Type B pancreatic cell (in vitro differentiated cells): Measurements from ENCODE around the gene CCNY. TPM values are rescaled to one million over a fixed set of nuclear protein-coding genes. Genes with fewer than 3 reads are reported as not detected.

Source experiments
- DNase-seq: peaks from one replicate; pipeline ENCODE4 v3.0.0; 2021; ENCODE audit warnings: mixed read lengths; ENCODE audit not compliant: unreplicated experiment; ENCODE audit errors: extremely low spot score
- H3K27ac Mint-ChIP-seq: 2 replicates; pipeline ENCODE4 v1.8.0; 2021; ENCODE audit warnings: mild to moderate bottlenecking, mixed read lengths
- H3K27me3 Mint-ChIP-seq: 2 replicates; pipeline ENCODE4 v1.8.0; 2021; ENCODE audit warnings: mixed read lengths
- H3K36me3 Mint-ChIP-seq: 2 replicates; pipeline ENCODE4 v1.8.0; 2021; ENCODE audit warnings: mixed read lengths
- H3K4me1 Mint-ChIP-seq: one replicate; pipeline ENCODE4 v1.8.0; 2021; ENCODE audit warnings: mixed read lengths; ENCODE audit not compliant: unreplicated experiment
- H3K4me3 Mint-ChIP-seq: 2 replicates; pipeline ENCODE4 v1.8.0; 2021; ENCODE audit warnings: mild to moderate bottlenecking, mixed read lengths
- H3K9me3 Mint-ChIP-seq: 2 replicates; pipeline ENCODE4 v1.8.0; 2021; ENCODE audit warnings: mixed read lengths
- total RNA-seq: library from RNA; stranded (reverse); gene quantifications from 2 replicates; pipeline ENCODE4 v1.2.1, GENCODE V29; 2021; ENCODE audit warnings: low replicate concordance
- TF ChIP-seq, protein P1 (sequence below): fragments of 200-600 bp; sonication (generic); conservative IDR thresholded peaks from 2 replicates; pipeline ENCODE4 v1.5.0; 2021; ENCODE audit warnings: antibody characterized with exemption, mild to moderate bottlenecking

CCNY gene
- total RNA-seq, 1 donor from 2014 or later, result 74.6 TPM

DNA sequence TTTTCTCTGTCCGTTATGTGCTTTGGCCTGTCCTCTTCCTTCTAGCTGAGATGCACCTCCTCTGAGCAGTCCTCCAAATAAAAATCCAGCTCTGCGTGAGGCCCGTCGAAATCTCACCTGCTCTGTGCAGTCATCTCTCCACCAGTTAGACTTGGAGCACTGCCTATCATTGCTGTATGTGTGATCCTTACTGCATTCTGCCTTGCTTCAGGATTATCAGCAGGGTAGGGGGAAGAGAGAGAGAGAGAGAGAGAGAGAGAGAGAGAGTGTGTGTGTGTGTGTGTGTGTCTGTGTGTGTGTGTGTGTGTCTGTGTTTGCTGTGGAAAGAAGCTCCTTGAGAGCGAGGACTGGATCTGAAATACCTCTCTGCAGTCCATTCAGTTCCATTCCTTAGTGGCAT, 129.4 kb downstream of the CCNY start:
- H3K27ac Mint-ChIP-seq, result no peak overlapping the region
- no peaks in the 10 kb centered on the region for H3K27me3 Mint-ChIP-seq
- no peak for DNase-seq
- H3K9me3 Mint-ChIP-seq, result no peaks in the 10 kb centered on the region
- H3K36me3 Mint-ChIP-seq, result no peaks in the 10 kb centered on the region
- H3K4me1 Mint-ChIP-seq, result peaks cover 31% of the 10 kb centered on the region
- no peak overlapping the region for H3K4me3 Mint-ChIP-seq
- TF ChIP-seq, protein P1, sequence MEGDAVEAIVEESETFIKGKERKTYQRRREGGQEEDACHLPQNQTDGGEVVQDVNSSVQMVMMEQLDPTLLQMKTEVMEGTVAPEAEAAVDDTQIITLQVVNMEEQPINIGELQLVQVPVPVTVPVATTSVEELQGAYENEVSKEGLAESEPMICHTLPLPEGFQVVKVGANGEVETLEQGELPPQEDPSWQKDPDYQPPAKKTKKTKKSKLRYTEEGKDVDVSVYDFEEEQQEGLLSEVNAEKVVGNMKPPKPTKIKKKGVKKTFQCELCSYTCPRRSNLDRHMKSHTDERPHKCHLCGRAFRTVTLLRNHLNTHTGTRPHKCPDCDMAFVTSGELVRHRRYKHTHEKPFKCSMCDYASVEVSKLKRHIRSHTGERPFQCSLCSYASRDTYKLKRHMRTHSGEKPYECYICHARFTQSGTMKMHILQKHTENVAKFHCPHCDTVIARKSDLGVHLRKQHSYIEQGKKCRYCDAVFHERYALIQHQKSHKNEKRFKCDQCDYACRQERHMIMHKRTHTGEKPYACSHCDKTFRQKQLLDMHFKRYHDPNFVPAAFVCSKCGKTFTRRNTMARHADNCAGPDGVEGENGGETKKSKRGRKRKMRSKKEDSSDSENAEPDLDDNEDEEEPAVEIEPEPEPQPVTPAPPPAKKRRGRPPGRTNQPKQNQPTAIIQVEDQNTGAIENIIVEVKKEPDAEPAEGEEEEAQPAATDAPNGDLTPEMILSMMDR, result no peak

DNA sequence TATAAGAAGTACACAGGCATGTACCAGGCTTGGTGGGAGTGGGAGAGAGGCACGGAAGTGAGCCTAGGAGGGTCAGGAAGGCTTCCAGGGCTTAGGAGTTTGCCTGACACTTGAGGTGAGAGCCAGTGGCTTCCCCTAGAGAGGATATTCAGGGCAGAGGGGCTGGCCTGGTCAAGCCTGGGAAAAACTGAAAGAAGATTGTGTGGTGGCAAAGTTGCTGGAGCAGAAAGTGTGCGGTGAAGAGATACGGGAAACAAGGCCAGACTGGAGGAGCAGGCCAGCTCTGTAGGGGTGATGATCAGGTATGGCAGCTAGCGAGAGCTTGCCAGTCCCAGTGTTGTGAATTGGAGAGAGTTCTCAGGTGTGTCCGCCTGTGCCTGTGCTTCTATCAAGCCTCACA, 129.9 kb downstream of the CCNY start:
- Mint-ChIP-seq H3K36me3 (no peaks in the 10 kb centered on the region), H3K4me1 (peaks cover 31% of the 10 kb centered on the region), H3K27ac (no peak overlapping the region), H3K9me3 (no peaks in the 10 kb centered on the region), H3K27me3 (no peaks in the 10 kb centered on the region), H3K4me3 (no peak overlapping the region)
- no peak for DNase-seq
- TF ChIP-seq, protein P1, result no peak

GRCh38 chr10:35466661-35467060, 130.4 kb downstream of the CCNY start:
- no peak for DNase-seq
- no peak overlapping the region for H3K27ac Mint-ChIP-seq
- TF ChIP-seq, protein P1, result no peak
- no peaks in the 10 kb centered on the region for H3K36me3 Mint-ChIP-seq
- H3K9me3 Mint-ChIP-seq, result no peaks in the 10 kb centered on the region
- H3K4me3 Mint-ChIP-seq, result no peak overlapping the region
- H3K27me3 Mint-ChIP-seq, result no peaks in the 10 kb centered on the region
- peaks cover 31% of the 10 kb centered on the region for H3K4me1 Mint-ChIP-seq

- peaks cover 33% of the 10 kb centered on the region for H3K4me1 Mint-ChIP-seq
- H3K36me3 Mint-ChIP-seq, result no peaks in the 10 kb centered on the region
- H3K27me3 Mint-ChIP-seq, result no peaks in the 10 kb centered on the region
- H3K27ac Mint-ChIP-seq, result no peak overlapping the region
- H3K4me3 Mint-ChIP-seq, result no peak overlapping the region
- TF ChIP-seq, protein P1, result no peak
- DNase-seq, result no peak
- no peaks in the 10 kb centered on the region for H3K9me3 Mint-ChIP-seq
These were observed 130.9 kb downstream of the CCNY start for GRCh38 chr10:35467186-35467585.

DNA sequence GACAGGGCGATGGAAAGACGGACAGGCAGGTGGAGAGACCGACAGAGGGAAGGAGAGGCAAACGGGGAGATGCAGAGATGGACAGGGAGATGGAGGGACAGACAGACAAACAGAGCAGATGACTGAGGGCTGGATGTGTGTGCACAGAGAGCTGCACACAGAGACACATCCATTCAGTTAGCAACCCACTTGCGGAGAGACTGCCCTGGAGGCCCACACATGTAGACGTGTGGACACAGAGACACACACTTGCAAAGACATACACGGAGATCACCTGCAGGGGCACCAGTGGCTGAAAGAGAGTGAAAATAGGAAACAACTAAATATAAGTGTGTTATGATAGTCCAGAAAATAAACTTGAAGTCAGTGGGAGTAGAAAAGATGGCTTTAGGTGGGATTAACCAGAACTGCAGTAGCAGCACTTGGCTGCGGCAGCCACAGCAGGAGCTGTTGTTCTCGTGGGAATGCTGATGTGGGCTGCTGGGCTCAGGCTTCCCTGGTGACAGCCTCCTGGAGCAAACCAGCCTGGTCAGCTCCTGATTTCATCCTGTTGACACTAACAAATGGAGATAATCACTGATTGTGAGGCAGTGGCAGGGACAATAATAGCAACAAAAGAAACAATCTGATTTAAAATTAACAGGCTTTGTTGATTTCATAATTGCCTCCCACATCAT, 134.1 kb downstream of the CCNY start:
- H3K4me1 Mint-ChIP-seq, result peaks cover 33% of the 10 kb centered on the region
- DNase-seq, result no peak
- peaks cover 5% of the 10 kb centered on the region for H3K9me3 Mint-ChIP-seq
- TF ChIP-seq, protein P1, result peak; percentile 17
- peak overlapping the region; percentile 35 for H3K4me3 Mint-ChIP-seq
- H3K27me3 Mint-ChIP-seq, result no peaks in the 10 kb centered on the region
- peak overlapping the region; percentile 15 for H3K27ac Mint-ChIP-seq
- H3K36me3 Mint-ChIP-seq, result peaks cover 6% of the 10 kb centered on the region
